Right lobe of liver (tissue), 6 donors: ENCODE measurements around the gene CD48. TPM values are rescaled to one million over a fixed set of nuclear protein-coding genes. Genes with fewer than 3 reads are reported as not detected.

ENCODE experiments used
- ATAC-seq, 4 donors: fragments of 200-7000 bp; cut with Tn5 transposase; one replicate each; pipeline ENCODE4 v1.9.1; 2020; ENCODE audit warnings: mild to moderate bottlenecking in 4 of 4, moderate library complexity in 4 of 4
- DNase-seq, 3 donors: peaks; one replicate each; pipeline ENCODE4 v3.0.0-alpha.2; 2020
- H3K27ac ChIP-seq, 3 donors: fragments of 200-600 bp; one replicate each; pipeline ENCODE4 v1.8.0; 2022
- H3K27me3 ChIP-seq, 2 donors: fragments of 200-600 bp; one replicate each; pipeline ENCODE4 v1.8.0; 2022
- H3K36me3 ChIP-seq, 4 donors: fragments of 200-600 bp; sonication (generic) in 1 of 4; one replicate each; pipeline versions ENCODE4 v1.5.1 to v1.8.0; 2017 to 2022; ENCODE audit warnings: control low read depth in 1 of 4
- H3K4me1 ChIP-seq, 4 donors: fragments of 200-600 bp; sonication (generic) in 1 of 4; one replicate each; pipeline versions ENCODE4 v1.5.1 to v1.8.0; 2017 to 2022; ENCODE audit warnings: control low read depth in 1 of 4
- H3K4me3 ChIP-seq, 3 donors: fragments of 200-600 bp; one replicate each; pipeline ENCODE4 v1.8.0; 2022
- H3K9me3 ChIP-seq, 4 donors: fragments of 200-600 bp; sonication (generic) in 1 of 4; one replicate each; pipeline versions ENCODE4 v1.5.1 to v1.8.0; 2017 to 2022; ENCODE audit warnings: control low read depth in 1 of 4
- POLR2A ChIP-seq: fragments of 450-650 bp; IDR thresholded peaks from one replicate; pipeline ENCODE4 v1.6.1; 2017; ENCODE audit warnings: antibody characterized with exemption, mild to moderate bottlenecking
- WGBS: methylation state at CpG from one replicate; pipeline ENCODE4 v1.1.6; 2018; ENCODE audit warnings: low coverage, low lambda C conversion rate; ENCODE audit not compliant: insufficient coverage; ENCODE audit errors: missing lambda C conversion rate; 5-methylcytosine and 5-hydroxymethylcytosine counted together
- intact Hi-C, 2 donors: fragments of 100-400 bp; cut with DNase I; formaldehyde crosslinking; loops; one replicate each; pipeline versions ENCODE4 v1.11.2 to v1.14.1; 2022
- total RNA-seq, 6 experiments: library from RNA; depleted of rRNA in 2 of 6; stranded (reverse); fragments of >200 nt in 2 of 6; fragmentation: NEBNext Ultra II Directional in 3 of 6; extraction: Animal tissue kit (Norgen Biotek cat#: 25700) in 3 of 6; gene quantifications; one replicate each; pipeline versions ENCODE4 v1.1.0 to v1.2.4, GENCODE V29; 2016 to 2023
- TF ChIP-seq, protein P1 (sequence below), 4 donors: fragments of 200-600 bp in 3 of 4; fragments of 450-650 bp in 1 of 4; IDR thresholded peaks; one replicate each; pipeline versions ENCODE4 v1.5.1 to v1.8.0; 2016 to 2022; ENCODE audit warnings: antibody characterized with exemption in 4 of 4, mild to moderate bottlenecking in 2 of 4
- donor health status: DM: no; HTN: yes; CAD: no.
- donor health status: DM: no; HTN: no; CAD: no.
- donor health status: DM: no; HTN: no; CAD: no.
- donor health status: DM: no; HTN: yes; CAD: no.
- donor health status: DM: no; HTN: yes; CAD: no.

Gene CD48
- total RNA-seq, 6 experiments from 2014 or later, result 0.68 to 5.0 (median 3.4) TPM

DNA sequence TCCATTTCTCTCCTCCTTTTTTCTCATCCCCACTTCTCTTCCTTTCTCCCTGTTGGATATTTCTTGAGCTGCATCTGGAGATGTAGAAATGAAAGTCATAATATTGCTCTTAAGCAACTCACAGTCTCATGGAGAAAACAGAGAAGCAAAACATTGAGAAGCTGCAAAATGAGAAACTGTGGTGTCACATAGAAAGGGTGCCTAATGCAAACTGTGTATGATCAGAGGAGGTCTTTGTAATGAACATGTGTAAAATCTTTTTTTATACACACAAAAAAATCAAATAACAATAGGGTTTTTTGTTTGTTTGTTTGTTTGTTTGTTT is 15.7 kb upstream of the CD48 start:
- ATAC-seq, result peak in 2 of 4 donors; percentile 18 to 29
- intact Hi-C loops, result loop anchor here in 1 of 2 donors (5.0 kb wide), 1 partner anchor 105 kb away; no protein-coding TSS in a partner anchor

DNA sequence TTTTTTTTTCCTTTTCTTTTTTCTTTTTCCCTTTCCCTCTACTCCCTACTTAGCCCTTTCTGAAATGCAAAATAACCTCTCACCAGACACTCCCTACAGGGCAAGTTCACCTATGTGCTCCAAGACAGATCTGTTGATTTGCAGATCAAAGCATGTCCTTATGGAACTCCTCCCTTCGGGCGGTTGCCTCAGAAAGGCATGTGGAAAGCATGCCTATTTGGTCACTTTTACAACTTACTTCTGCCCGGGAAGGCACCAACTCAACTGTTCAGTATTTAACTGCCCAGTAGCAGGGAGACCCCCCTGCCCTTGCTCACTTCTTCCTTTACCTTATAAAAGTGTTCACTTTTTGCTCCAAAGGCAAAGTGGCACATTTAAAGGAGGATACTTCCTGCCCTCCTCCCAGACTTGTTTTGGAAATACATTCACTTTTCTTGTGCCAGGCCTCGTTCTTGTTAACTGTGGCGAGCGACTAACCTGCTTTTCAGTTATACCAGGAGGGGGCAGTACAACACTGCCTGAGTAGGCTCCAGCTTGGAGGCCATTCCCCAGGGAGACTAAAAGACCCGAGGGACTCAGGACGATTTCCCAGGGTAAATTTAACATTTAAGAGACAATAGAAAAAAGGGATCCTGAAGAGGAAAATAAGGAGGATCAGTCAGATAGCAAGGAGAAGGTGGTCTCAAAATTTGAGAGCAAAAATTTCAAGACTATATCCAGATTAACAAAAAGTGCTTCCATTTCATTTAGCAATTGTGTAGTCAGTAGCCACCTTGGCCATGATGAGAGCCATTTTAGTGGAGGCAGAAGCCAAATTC is 15.1 kb upstream of the CD48 start:
- intact Hi-C loops, result loop anchor here in 1 of 2 donors (5.0 kb wide), 1 partner anchor 106 kb away; no protein-coding TSS in a partner anchor
- no peaks in the 10 kb centered on the region for H3K9me3 ChIP-seq
- no peaks in the 10 kb centered on the region for H3K36me3 ChIP-seq
- H3K4me1 ChIP-seq, result no peaks in the 10 kb centered on the region
- WGBS, result 3% methylated on average over 7 of the region's 8 CpGs
- DNase-seq, result peak in 2 of 3 donors; percentile 35 to 67
- TF ChIP-seq POLR2A, result no peak
- TF ChIP-seq, protein P1, sequence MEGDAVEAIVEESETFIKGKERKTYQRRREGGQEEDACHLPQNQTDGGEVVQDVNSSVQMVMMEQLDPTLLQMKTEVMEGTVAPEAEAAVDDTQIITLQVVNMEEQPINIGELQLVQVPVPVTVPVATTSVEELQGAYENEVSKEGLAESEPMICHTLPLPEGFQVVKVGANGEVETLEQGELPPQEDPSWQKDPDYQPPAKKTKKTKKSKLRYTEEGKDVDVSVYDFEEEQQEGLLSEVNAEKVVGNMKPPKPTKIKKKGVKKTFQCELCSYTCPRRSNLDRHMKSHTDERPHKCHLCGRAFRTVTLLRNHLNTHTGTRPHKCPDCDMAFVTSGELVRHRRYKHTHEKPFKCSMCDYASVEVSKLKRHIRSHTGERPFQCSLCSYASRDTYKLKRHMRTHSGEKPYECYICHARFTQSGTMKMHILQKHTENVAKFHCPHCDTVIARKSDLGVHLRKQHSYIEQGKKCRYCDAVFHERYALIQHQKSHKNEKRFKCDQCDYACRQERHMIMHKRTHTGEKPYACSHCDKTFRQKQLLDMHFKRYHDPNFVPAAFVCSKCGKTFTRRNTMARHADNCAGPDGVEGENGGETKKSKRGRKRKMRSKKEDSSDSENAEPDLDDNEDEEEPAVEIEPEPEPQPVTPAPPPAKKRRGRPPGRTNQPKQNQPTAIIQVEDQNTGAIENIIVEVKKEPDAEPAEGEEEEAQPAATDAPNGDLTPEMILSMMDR (IDR thresholded peaks at IDR 0.05), result peak; percentile 81 to 91 (median 86)
- no peak overlapping the region for H3K4me3 ChIP-seq
- H3K27ac ChIP-seq, result no peak overlapping the region
- no peaks in the 10 kb centered on the region for H3K27me3 ChIP-seq
- ATAC-seq, result peak; percentile 92 to 98 (median 98)

More for the DNA sequence above, 15.7 kb upstream of the CD48 start:
- TF ChIP-seq, protein P1 (IDR thresholded peaks at IDR 0.05), result no peak
- no peak for TF ChIP-seq POLR2A
- Histone ChIP-seq H3K27ac (no peak overlapping the region), H3K36me3 (no peaks in the 10 kb centered on the region), H3K27me3 (no peaks in the 10 kb centered on the region), H3K9me3 (no peaks in the 10 kb centered on the region), H3K4me3 (no peak overlapping the region), H3K4me1 (no peaks in the 10 kb centered on the region)
- no peak for DNase-seq

DNA sequence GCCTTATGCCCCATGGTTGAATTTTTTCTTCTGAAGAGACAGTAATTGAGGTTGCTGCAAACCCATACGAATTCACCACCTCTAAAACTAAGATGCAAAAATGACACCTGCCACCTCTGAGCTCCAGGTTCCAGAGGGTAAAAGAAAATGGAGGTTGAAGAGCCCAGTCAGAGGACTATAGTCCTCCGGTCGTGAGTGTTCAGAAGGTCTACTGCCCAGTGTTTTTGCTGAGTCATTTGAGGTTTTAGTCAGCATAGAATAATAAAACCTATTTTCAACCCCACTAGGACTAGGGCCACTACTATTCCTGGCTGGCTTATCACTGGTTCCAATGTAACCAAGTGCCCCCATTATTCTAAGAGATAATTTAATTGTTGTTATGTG is 14.5 kb upstream of the CD48 start:
- Histone ChIP-seq H3K4me1 (no peaks in the 10 kb centered on the region), H3K9me3 (no peaks in the 10 kb centered on the region), H3K27ac (no peak overlapping the region), H3K4me3 (no peak overlapping the region), H3K36me3 (no peaks in the 10 kb centered on the region), H3K27me3 (no peaks in the 10 kb centered on the region)
- ATAC-seq (peak in 1 of 4 donors; percentile 21), DNase-seq (no peak)
- no peak for TF ChIP-seq POLR2A
- intact Hi-C loops, result loop anchor here in 1 of 2 donors (5.0 kb wide), 1 partner anchor 106 kb away; no protein-coding TSS in a partner anchor
- WGBS, result 34% methylated on average over 3 of the region's 3 CpGs

GRCh38 chr1:160724465-160725242 is 13.0 kb upstream of the CD48 start:
- Histone ChIP-seq H3K27me3 (no peaks in the 10 kb centered on the region), H3K9me3 (no peaks in the 10 kb centered on the region), H3K27ac (no peak overlapping the region), H3K4me1 (no peaks in the 10 kb centered on the region), H3K4me3 (no peak overlapping the region), H3K36me3 (no peaks in the 10 kb centered on the region)
- TF ChIP-seq POLR2A, result no peak
- TF ChIP-seq, protein P1 (IDR thresholded peaks at IDR 0.05), result no peak
- intact Hi-C loops, result loop anchor here in 1 of 2 donors (5.0 kb wide), 1 partner anchor 108 kb away; no protein-coding TSS in a partner anchor
- 56% methylated on average over 6 of the region's 11 CpGs for WGBS
- ATAC-seq (no peak), DNase-seq (no peak)

GRCh38 chr1:160723332-160723731 is 11.7 kb upstream of the CD48 start:
- Histone ChIP-seq H3K27ac (no peak overlapping the region), H3K27me3 (no peaks in the 10 kb centered on the region), H3K4me3 (no peak overlapping the region), H3K4me1 (no peaks in the 10 kb centered on the region), H3K9me3 (no peaks in the 10 kb centered on the region), H3K36me3 (no peaks in the 10 kb centered on the region)
- intact Hi-C loops, result no loop called here
- DNase-seq, result no peak
- WGBS, result 48% methylated on average over 2 of the region's 2 CpGs
- ATAC-seq, result no peak
- TF ChIP-seq, protein P1 (IDR thresholded peaks at IDR 0.05), result no peak
- TF ChIP-seq POLR2A, result no peak
